Stimulated activated CD8-positive, alpha-beta memory T cell treated with anti-CD3 and anti-CD28 coated beads, Interleukin-4, amount 100 ng/mL, for 4 hours (primary cell): Measurements from ENCODE around the gene MIDN.
"Not testable (repeated sequence)": the region's sequence is repeated elsewhere in the genome, so short reads cannot be mapped to it uniquely, and the experiment has no call there.

Source experiments
- DNase-seq, 2 donors: peaks; one replicate each; pipeline ENCODE4 v3.0.0-alpha.2; 2020; ENCODE audit warnings: low read depth in 2 of 2, low spot score in 1 of 2

MIDN gene

DNA sequence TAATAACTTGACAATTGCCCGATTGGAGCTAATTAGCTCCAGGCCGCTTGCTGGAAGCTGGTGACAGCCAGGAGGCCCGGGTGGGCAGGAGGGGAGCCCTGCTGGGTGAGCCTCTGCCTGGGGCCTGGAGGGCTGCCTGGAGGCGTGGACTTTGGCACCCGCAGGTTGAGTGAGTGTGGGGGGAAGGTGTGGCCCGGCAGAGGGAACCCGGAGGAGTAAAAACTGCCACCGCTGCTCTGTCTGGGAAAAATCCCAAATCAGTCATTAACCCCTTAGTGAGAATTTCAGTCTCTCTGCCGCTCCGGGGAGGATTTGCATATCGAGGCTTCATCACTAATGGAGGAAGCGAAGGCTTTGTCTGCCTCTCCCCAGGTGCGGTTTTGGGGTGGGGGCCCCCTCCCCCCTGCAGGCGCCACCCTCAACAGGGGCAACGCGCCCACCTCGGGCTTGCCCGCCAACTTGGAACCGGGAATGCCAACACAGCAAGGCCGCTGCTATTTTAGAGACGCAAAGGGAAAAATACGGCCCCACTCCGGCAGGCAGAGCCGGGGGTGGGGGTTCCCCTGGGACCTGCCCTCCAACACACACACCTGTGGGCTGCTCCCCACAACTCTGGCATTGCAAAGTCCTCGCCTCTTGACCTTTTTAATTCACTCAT lies 43.5 kb downstream of the MIDN start:
- no peak for DNase-seq

GRCh38 chr19:1292419-1293151 lies 44.2 kb downstream of the MIDN start:
- DNase-seq, result no peak

GRCh38 chr19:1293782-1294604 lies 45.6 kb downstream of the MIDN start:
- no peak for DNase-seq

DNA sequence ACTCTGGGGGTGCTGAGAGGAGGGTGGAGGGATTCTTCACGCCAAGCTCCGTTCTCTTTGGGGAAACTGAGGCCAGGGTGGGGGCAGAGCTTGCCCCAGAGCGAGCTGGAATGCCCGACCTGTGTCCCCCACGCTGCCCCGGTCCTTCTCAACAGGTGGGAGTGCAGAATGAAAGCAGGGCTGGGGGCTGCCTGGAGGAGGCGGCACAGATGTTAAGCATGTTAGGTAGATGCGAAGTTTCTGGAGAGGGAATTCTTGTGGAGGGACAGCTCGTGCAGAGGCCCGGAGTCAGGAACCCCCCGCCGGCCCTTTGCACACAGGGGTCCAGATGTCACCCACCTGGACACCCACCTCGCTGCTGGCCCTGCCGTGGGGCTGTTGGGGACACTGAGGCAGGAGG lies 46.3 kb downstream of the MIDN start:
- DNase-seq, result no peak

GRCh38 chr19:1295169-1296012 lies 47.0 kb downstream of the MIDN start:
- DNase-seq, result no peak

DNA sequence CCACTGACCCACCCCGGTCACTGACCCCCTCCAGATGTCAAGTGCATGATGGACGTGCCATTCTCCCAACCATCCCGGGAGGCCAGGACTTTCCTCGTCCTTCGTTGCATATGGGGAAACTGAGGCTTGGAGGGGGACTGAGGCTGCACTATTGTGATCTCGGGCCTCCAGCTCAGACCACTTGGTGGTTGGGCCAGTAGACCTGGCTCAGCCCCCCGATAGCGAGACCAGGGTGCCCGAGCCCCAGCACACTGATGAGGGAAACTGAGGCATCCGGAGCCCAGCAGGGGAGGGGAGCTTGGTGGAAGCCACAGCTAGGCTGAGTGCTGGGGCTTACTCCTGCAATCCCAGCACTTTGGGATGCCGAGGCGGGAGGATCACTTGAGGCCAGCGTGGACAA lies 47.7 kb downstream of the MIDN start:
- DNase-seq, result no peak

GRCh38 chr19:1296575-1297271 lies 48.3 kb downstream of the MIDN start:
- DNase-seq, result no peak

DNA sequence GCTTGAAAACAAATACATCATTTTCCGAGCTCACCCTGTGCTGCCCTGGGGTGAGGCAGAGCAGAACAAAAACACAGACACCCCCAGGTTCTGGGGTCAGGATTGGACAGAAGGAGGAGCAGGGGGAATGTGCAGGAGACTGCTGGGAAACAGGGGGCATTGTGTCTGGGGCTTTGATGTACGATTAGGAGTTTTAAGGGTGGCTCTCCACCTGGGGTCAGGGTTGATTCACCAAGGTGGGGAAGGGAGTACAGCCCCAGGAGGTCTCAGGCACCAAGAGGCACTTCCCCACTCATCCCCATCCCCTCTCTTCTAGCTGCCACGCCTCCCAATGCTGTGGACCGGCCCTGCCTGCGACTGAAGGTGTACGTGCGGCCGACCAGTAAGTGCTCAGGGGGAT lies 49.9 kb downstream of the MIDN start:
- DNase-seq, result no peak

DNA sequence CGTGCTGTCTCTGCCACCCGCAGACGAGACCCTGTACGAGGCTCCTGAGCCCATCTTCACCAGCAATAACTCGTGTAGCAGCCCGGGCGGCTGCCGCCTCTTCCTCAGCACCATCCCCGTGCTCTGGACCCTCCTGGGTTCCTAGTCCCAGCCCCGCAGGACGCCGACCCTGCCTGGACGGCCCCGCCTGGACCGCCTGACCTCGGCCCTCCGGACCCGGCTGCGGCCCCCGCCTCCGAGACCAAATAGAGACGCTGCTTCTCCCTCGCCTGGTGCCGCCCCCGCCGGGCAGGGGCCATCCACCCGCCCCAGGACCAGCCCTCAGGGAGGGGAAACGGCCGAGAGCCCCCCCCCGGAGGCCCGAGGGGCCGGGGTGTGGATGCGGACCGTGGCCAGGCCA lies 51.4 kb downstream of the MIDN start:
- DNase-seq, result no peak

DNA sequence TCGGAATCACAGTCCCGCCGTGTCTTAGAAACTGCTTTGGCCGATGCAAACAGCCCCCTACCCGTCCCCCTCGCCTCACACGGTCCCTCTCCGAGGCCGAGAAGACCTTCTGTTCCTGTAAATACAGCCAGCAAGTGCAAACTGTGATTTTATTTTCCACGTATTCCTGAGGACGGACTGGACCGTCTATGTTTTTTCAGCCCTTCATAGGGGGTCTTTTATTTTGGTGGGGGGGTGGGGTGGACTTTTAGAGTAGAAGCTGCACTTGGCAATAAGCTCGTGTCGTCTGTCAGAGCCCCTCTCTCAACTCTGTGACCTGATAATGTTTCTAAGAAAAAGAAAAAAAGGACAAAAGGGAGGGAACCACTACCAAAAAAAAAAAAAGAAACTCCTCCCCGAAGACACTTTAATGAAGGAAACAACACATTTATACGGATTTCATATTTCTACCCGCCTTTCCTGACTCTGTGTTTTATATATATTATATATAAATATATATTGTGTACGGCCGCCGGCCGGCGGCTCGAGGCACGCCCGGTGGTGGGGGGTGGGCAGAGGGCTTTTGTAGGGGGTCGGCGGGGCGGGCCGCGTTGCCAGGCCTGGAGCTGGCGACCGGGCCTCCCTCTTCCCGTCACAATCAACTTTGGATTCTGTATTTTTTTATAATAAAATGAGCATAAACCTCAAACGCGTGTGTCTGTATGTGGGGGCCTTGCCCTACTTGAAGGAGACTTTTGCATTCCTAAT lies 52.5 kb downstream of the MIDN start:
- DNase-seq, result no peak

- DNase-seq, result no peak
Observed at GRCh38 chr19:1302533-1303239, 54.3 kb downstream of the MIDN start.

DNA sequence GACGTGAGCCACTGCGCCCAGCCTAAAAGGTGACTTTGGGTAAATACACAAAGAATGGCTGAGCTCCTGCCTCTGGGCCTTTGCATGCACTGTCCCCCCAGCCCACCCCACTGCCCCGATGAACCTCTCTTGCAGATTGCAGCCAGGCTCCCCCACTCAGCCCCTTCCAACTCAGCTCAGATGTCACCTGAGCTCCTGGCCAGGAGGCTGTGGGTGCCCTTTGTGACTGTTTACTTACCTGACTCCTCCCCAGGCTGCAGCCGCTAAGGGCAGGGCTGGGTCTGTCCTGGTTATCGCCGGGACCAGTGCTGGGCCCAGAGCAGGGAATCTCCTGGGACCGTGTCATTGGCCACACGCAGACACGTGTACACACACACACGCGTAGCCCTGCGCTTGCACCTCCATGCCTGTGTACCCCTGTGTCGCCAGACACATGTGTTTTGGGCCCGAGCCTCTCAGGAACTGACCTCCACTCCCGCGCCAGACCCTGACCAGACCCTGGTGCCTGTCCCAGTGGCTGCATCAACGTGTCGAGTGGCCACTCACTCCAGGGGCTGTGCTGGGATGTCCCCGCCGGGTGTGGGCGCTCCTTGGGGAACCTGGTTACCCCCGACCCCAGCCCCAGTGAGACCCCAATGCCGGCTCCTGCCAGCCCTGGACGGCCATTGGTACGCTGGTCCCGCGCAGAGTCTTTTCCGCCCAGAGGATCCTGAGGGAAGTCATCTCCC lies 56.0 kb downstream of the MIDN start:
- no peak for DNase-seq

DNA sequence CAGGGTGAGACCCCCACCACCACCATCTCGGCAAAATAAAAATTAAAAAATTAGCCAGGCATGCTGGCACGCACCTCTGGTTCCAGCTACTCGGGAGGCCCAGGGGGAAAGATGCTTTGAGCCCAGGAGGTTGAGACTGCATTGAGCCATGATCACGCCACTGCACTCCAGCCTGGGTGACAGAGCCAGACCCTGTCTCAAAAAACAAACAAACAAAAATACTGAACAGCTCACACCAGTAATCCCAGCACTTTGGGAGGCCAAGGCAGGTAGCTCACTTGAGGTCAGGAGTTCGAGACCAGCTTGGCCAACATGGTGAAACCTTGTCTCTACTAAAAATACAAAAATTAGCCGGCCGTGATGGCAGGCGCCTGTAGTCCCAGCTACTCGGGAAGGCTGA lies 57.0 kb downstream of the MIDN start:
- not testable (repeated sequence) for DNase-seq

DNA sequence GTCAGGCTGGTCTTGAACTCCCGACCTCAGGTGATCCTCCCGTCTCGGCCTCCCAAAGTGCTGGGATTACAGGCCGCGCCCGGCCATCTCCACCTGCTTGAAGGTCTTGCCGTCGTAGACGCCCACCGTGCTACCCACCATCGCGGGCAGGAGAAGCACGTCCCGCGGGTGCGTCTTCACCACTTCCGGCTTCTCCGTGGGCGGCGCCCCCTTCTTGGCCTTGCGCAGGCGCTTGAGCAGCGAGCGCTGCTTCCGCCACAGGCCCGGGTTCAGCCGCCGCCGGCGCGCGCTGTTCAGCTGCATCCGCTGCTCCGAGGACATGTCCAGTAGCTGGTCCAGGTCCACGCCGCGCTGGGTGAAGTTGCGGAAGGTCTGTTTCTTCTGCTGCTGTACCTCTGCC lies 58.9 kb downstream of the MIDN start:
- DNase-seq, result no peak

- no peak for DNase-seq
Observed at GRCh38 chr19:1307755-1308303, 59.4 kb downstream of the MIDN start.

DNA sequence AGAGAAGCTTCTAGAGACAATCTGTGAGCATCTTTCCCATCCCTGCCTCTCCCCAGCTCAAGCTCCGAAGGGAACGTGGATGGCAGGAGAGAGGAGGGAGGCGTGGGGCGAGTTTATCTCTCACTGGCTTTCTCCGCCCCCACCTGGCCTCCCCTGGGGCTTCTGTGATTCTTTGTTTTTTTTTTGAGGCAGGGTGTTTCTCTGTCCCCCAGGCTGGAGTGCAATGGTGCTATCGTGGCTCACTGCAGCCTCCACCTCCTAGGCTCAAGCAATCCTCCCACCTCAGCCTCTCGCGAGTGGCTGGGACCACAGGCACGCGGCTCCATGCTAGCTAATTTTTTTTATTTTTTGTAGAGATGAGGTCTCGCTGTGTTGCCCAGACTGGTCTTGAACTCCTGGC lies 60.3 kb downstream of the MIDN start:
- no peak for DNase-seq
